NB4 (cell line): Measurements from ENCODE around the gene PRSS3.

Experiments
- CTCF ChIP-seq: IDR thresholded peaks from one replicate; pipeline ENCODE4 v1.5.1; 2012; ENCODE audit warnings: low read depth, low read length
- MYC ChIP-seq: IDR thresholded peaks from 2 replicates; pipeline ENCODE4 v1.6.1; 2011; ENCODE audit warnings: low read depth, low read length
- POLR2A ChIP-seq: IDR thresholded peaks from 2 replicates; pipeline ENCODE4 v1.6.1; 2011; ENCODE audit warnings: mild to moderate bottlenecking; ENCODE audit not compliant: insufficient read length; ENCODE audit errors: extremely low read depth
- TF ChIP-seq, protein P1 (sequence below): IDR thresholded peaks from 2 replicates; pipeline ENCODE4 v1.6.1; 2011; ENCODE audit warnings: low read depth, low read length

GRCh38 chr9:33820231-33820745 lies 24.9 kb downstream of the PRSS3 start:
- no peak for TF ChIP-seq POLR2A
- TF ChIP-seq, protein P1, sequence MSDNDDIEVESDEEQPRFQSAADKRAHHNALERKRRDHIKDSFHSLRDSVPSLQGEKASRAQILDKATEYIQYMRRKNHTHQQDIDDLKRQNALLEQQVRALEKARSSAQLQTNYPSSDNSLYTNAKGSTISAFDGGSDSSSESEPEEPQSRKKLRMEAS = no peak
- TF ChIP-seq CTCF = no peak
- no peak for TF ChIP-seq MYC
